Endodermal cell (in vitro differentiated cells): ENCODE results near the gene MAB21L1. TPM values are rescaled to one million over a fixed set of nuclear protein-coding genes. Genes with fewer than 3 reads are reported as not detected.

Experiments used
- DNase-seq: peaks from one replicate; pipeline ENCODE4 v3.0.0-alpha.2; 2017
- H3K27ac ChIP-seq: 2 replicates; pipeline ENCODE4 v1.5.1; 2013; ENCODE audit warnings: mild to moderate bottlenecking, low read depth, low read length, moderate library complexity
- H3K27me3 ChIP-seq: 2 replicates; pipeline ENCODE4 v1.6.1; 2013; ENCODE audit warnings: mild to moderate bottlenecking, low read length, moderate library complexity; ENCODE audit not compliant: insufficient read depth, control insufficient read depth, poor library complexity, severe bottlenecking
- H3K36me3 ChIP-seq: 2 replicates; pipeline ENCODE4 v1.7.0; 2013; ENCODE audit warnings: mild to moderate bottlenecking, low read length, moderate library complexity; ENCODE audit not compliant: control insufficient read depth, insufficient read depth
- H3K4me1 ChIP-seq: one replicate; pipeline ENCODE4 v1.7.0; 2013; ENCODE audit warnings: low read length; ENCODE audit not compliant: control insufficient read depth, insufficient read depth
- H3K4me3 ChIP-seq: 2 replicates; pipeline ENCODE4 v1.5.1; 2013; ENCODE audit warnings: mild to moderate bottlenecking, low read length, moderate library complexity
- H3K9ac ChIP-seq: 2 replicates; pipeline ENCODE4 v1.6.1; 2013; ENCODE audit warnings: mild to moderate bottlenecking, low read length, moderate library complexity; ENCODE audit not compliant: poor library complexity, severe bottlenecking; ENCODE audit errors: extremely low read depth
- H3K9me3 ChIP-seq: 2 replicates; pipeline ENCODE4 v1.6.1; 2013; ENCODE audit warnings: mild to moderate bottlenecking, low read length, moderate library complexity; ENCODE audit not compliant: control insufficient read depth
- H3K27ac Mint-ChIP-seq: 2 replicates; pipeline ENCODE4 v1.8.0; 2020; ENCODE audit warnings: mixed read lengths
- H3K27me3 Mint-ChIP-seq: 2 replicates; pipeline ENCODE4 v1.8.0; 2021; ENCODE audit warnings: mild to moderate bottlenecking, mixed read lengths; ENCODE audit not compliant: insufficient read depth
- H3K36me3 Mint-ChIP-seq: 2 replicates; pipeline ENCODE4 v1.8.0; 2020; ENCODE audit warnings: low read depth, mixed read lengths
- H3K4me1 Mint-ChIP-seq: 2 replicates; pipeline ENCODE4 v1.8.0; 2020; ENCODE audit warnings: mixed read lengths
- H3K4me3 Mint-ChIP-seq: 2 replicates; pipeline ENCODE4 v1.8.0; 2020; ENCODE audit warnings: mild to moderate bottlenecking, moderate library complexity, mixed read lengths
- H3K9me3 Mint-ChIP-seq: 2 replicates; pipeline ENCODE4 v1.8.0; 2020; ENCODE audit warnings: mild to moderate bottlenecking, mixed read lengths
- CTCF ChIP-seq: fragments of 200-600 bp; sonication (generic); conservative IDR thresholded peaks from 2 replicates; pipeline ENCODE4 v1.5.0; 2021; ENCODE audit warnings: antibody characterized with exemption, mild to moderate bottlenecking
- WGBS, 2 experiments: methylation state at CpG; one replicate each; pipeline versions ENCODE4 v1.1.5 to v1.1.7; 2013; ENCODE audit warnings: missing lambda C conversion rate in 2 of 2, mixed read lengths in 1 of 2; ENCODE audit not compliant: insufficient coverage in 1 of 2, insufficient read length in 1 of 2; 5-methylcytosine and 5-hydroxymethylcytosine counted together
- total RNA-seq, 2 donors: library from RNA; stranded (reverse); fragmentation: NEBNext Ultra II Directional in 1 of 2; extraction: Animal tissue kit (Norgen Biotek cat#: 25700) in 1 of 2; gene quantifications; 2 replicates in 1 of 2; 3 replicates in 1 of 2; pipeline ENCODE4 v1.2.1, GENCODE V29; 2021

Gene MAB21L1
- total RNA-seq, 2 donors from 2014 or later: 0.09 TPM; not detected in 1

GRCh38 chr13:35499676-35500075, 23.2 kb upstream of the MAB21L1 start:
- H3K4me3 ChIP-seq: no peak overlapping the region
- no peaks in the 10 kb centered on the region for H3K36me3 ChIP-seq
- Mint-ChIP-seq H3K4me3 (no peak overlapping the region), H3K36me3 (no peaks in the 10 kb centered on the region), H3K4me1 (peaks cover 3% of the 10 kb centered on the region), H3K27me3 (no peaks in the 10 kb centered on the region), H3K27ac (no peak overlapping the region), H3K9me3 (no peaks in the 10 kb centered on the region)
- no peak overlapping the region for H3K9ac ChIP-seq
- WGBS, 2 experiments: 92 to 94% methylated on average over 3 to 4 of the region's 4 CpGs
- no peak for DNase-seq
- H3K4me1 ChIP-seq: peaks cover 3% of the 10 kb centered on the region
- no peak for TF ChIP-seq CTCF
- H3K27me3 ChIP-seq: no peaks in the 10 kb centered on the region
- peak overlapping the region; percentile 85 for H3K27ac ChIP-seq
- no peaks in the 10 kb centered on the region for H3K9me3 ChIP-seq

DNA sequence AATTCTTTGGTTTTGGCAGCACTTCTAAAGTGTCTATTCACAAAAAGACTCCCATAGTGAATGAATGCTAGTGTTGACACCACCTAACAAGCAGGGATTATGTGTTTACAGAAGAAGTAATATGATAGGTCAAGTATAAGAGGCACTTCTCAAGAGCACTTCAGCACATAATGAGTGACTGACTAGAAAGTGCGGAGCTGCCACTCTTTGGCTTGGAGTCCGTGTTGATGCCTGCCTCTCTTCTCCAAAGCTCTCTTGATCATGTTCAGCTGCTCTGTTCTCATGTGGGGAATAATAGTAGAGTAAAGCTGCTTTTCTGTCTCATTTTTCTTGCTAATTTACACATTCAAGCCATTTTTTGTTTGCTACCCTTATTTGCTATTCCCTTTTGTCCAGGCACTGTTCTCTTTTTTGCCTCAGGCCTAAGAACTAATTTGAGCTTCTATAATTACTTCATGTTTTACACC, 22.7 kb upstream of the MAB21L1 start:
- Mint-ChIP-seq H3K27ac (no peak overlapping the region), H3K4me1 (peaks cover 3% of the 10 kb centered on the region), H3K27me3 (no peaks in the 10 kb centered on the region), H3K4me3 (no peak overlapping the region), H3K36me3 (no peaks in the 10 kb centered on the region), H3K9me3 (no peaks in the 10 kb centered on the region)
- DNase-seq: no peak
- no peaks in the 10 kb centered on the region for H3K36me3 ChIP-seq
- H3K27ac ChIP-seq: peak overlapping the region; percentile 85
- no peaks in the 10 kb centered on the region for H3K27me3 ChIP-seq
- peaks cover 3% of the 10 kb centered on the region for H3K4me1 ChIP-seq
- 84% methylated on average over 2 of the region's 2 CpGs; no CpG with 5 or more reads in 1 of the 2 experiments for WGBS, 2 experiments
- no peaks in the 10 kb centered on the region for H3K9me3 ChIP-seq
- H3K4me3 ChIP-seq: no peak overlapping the region
- TF ChIP-seq CTCF: no peak
- no peak overlapping the region for H3K9ac ChIP-seq

DNA sequence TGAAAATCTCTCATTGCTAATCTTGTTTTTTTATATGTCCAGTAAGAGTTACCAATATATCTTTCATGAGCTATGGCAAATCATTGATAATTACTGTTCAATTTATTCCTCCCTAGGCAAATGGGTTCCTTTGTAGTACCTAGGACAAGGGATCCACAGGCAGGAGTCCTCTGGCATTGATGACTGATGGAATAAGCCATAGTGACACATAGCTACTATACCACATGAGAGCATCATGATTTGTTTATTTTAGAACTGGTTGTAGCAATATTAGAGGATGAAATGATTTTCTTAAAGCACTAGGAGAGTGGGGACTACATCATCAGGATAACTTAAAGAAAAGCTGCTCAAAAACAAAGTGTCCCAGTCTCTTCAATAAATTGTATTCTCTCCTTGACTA, 21.7 kb upstream of the MAB21L1 start:
- no peak overlapping the region for H3K27ac Mint-ChIP-seq
- H3K27me3 ChIP-seq: no peaks in the 10 kb centered on the region
- TF ChIP-seq CTCF: no peak
- H3K27me3 Mint-ChIP-seq: no peaks in the 10 kb centered on the region
- H3K36me3 Mint-ChIP-seq: no peaks in the 10 kb centered on the region
- DNase-seq: no peak
- no peak overlapping the region for H3K4me3 Mint-ChIP-seq
- peaks cover 3% of the 10 kb centered on the region for H3K4me1 Mint-ChIP-seq
- no peak overlapping the region for H3K27ac ChIP-seq
- no peak overlapping the region for H3K9ac ChIP-seq
- H3K4me3 ChIP-seq: no peak overlapping the region
- H3K36me3 ChIP-seq: no peaks in the 10 kb centered on the region
- no peaks in the 10 kb centered on the region for H3K9me3 ChIP-seq
- peaks cover 3% of the 10 kb centered on the region for H3K4me1 ChIP-seq
- H3K9me3 Mint-ChIP-seq: no peaks in the 10 kb centered on the region
